ENCODE results near the gene HIC2. TPM values are rescaled to one million over a fixed set of nuclear protein-coding genes. Genes with fewer than 3 reads are reported as not detected.
A peak's percentile ranks its signal among the peaks of the same experiment; 100 is the strongest.

The HIC2 gene
- total and polyA plus RNA-seq, 9 of the 15 experiments (the other 6 are each of a cell fraction or from before 2014, with no cell fraction given), result 1.7 to 117 (median 35.5) TPM

- Histone ChIP-seq H2AFZ (ENCODE audit: low read depth, low read length) (no peak overlapping the region), H3K27ac (ENCODE audit: extremely low read depth, low read depth, low read length) (peak overlapping the region; percentile 45), H3K4me3 (no peak overlapping the region), H3K36me3 (ENCODE audit: control insufficient read depth, insufficient read depth, low read length) (peaks cover 65% of the 10 kb centered on the region), H3K9me3 (replicated peaks; ENCODE audit: control insufficient read depth, insufficient read depth, low read depth, low read length) (no peaks in the 10 kb centered on the region), H4K20me1 (replicated peaks; ENCODE audit: control insufficient read depth, insufficient read depth, low read length) (peaks cover 65% of the 10 kb centered on the region), H3K4me2 (ENCODE audit: insufficient read depth, low read length) (no peak overlapping the region), H3K79me2 (ENCODE audit: control insufficient read depth, insufficient read depth, low read length) (peaks cover 32% of the 10 kb centered on the region; the same call in 2 of the 3 replicates), H3K4me1 (replicated peaks in 1 of 2; ENCODE audit: control insufficient read depth in 2 of 2, insufficient read depth in 2 of 2, low read length in 2 of 2) (peaks cover 0 to 71% of the 10 kb centered on the region in 2 experiments; a peak in 3 of 5 replicates), H3K27me3 (ENCODE audit: control insufficient read depth in 2 of 2, insufficient read depth in 2 of 2, low read length in 2 of 2) (no peaks in the 10 kb centered on the region), H3K9me1 (ENCODE audit: control insufficient read depth, insufficient read depth, low read length) (peaks cover 25% of the 10 kb centered on the region), H3K9ac (ENCODE audit: insufficient read depth in 1 of 2, low read depth in 2 of 2, low read length in 2 of 2) (peak overlapping the region in 1 of 2 experiments; percentile 79; a peak in 2 of 4 replicates)
- 85% methylated on average over 23 of the region's 23 CpGs for WGBS (ENCODE audit: insufficient coverage, low coverage, missing lambda C conversion rate)
- peak; percentile 3 for ATAC-seq
- DNase-seq (ENCODE audit: extremely low read depth in 1 of 4, low spot score in 3 of 4), result peak in 1 of 4 experiments; percentile 55
- intact Hi-C loops (cut with micrococcal nuclease) (no loop called here), in situ Hi-C loops (cut with MboI) (no loop called here)
- no TSS peak for BruUV-seq (replicated peaks)
- peak; percentile 59 for FAIRE-seq
- ChIA-PET CTCF (ENCODE audit: low intra/inter-chr PET ratio) (no interaction called here), POLR2A (interaction anchor here (0.6 to 1.2 kb wide), 8 partner anchors 8 to 1913 kb away, joined by 3 to 10 read pairs (median 3); partner anchors contain the start of gene CCDC116)
- TF ChIP-seq POLR2G (IDR thresholded peaks at IDR 0.05; ENCODE audit: low read depth, low read length) (peak; percentile 66), THRAP3 (IDR thresholded peaks at IDR 0.05; ENCODE audit: borderline replicate concordance) (0 out of 2 replicates have a peak, but pooled peaks have one; percentile 39), MBD2 (IDR thresholded peaks at IDR 0.05; ENCODE audit: borderline replicate concordance, low read depth) (peak; percentile 12), NR4A1 (CRISPR knock-in tag; IDR thresholded peaks at IDR 0.05) (0 out of 2 replicates have a peak, but pooled peaks have one; percentile 80), NR4A1 (tag; IDR thresholded peaks at IDR 0.05) (no peak), NFRKB (IDR thresholded peaks at IDR 0.05; ENCODE audit: low read depth) (no peak), POLR3G (IDR thresholded peaks at IDR 0.05; ENCODE audit: extremely low read depth, insufficient read length, insufficient replicate concordance) (no peak), ZNF24 (IDR thresholded peaks at IDR 0.05) (no peak), XRCC3 (IDR thresholded peaks at IDR 0.05) (no peak)
- TF ChIP-seq, protein P1, sequence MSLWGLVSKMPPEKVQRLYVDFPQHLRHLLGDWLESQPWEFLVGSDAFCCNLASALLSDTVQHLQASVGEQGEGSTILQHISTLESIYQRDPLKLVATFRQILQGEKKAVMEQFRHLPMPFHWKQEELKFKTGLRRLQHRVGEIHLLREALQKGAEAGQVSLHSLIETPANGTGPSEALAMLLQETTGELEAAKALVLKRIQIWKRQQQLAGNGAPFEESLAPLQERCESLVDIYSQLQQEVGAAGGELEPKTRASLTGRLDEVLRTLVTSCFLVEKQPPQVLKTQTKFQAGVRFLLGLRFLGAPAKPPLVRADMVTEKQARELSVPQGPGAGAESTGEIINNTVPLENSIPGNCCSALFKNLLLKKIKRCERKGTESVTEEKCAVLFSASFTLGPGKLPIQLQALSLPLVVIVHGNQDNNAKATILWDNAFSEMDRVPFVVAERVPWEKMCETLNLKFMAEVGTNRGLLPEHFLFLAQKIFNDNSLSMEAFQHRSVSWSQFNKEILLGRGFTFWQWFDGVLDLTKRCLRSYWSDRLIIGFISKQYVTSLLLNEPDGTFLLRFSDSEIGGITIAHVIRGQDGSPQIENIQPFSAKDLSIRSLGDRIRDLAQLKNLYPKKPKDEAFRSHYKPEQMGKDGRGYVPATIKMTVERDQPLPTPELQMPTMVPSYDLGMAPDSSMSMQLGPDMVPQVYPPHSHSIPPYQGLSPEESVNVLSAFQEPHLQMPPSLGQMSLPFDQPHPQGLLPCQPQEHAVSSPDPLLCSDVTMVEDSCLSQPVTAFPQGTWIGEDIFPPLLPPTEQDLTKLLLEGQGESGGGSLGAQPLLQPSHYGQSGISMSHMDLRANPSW (CRISPR knock-in tag; IDR thresholded peaks at IDR 0.05), result peak; percentile 73; the same call in 1 of the 2 replicates
- TF ChIP-seq, protein P2, sequence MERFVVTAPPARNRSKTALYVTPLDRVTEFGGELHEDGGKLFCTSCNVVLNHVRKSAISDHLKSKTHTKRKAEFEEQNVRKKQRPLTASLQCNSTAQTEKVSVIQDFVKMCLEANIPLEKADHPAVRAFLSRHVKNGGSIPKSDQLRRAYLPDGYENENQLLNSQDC (CRISPR knock-in tag; IDR thresholded peaks at IDR 0.05), result peak; percentile 30; the same call in 1 of the 2 replicates
- TF ChIP-seq, protein P3, sequence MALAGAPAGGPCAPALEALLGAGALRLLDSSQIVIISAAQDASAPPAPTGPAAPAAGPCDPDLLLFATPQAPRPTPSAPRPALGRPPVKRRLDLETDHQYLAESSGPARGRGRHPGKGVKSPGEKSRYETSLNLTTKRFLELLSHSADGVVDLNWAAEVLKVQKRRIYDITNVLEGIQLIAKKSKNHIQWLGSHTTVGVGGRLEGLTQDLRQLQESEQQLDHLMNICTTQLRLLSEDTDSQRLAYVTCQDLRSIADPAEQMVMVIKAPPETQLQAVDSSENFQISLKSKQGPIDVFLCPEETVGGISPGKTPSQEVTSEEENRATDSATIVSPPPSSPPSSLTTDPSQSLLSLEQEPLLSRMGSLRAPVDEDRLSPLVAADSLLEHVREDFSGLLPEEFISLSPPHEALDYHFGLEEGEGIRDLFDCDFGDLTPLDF (CRISPR knock-in tag; IDR thresholded peaks at IDR 0.05), result peak; percentile 47; the same call in 1 of the 2 replicates
- TF ChIP-seq, protein P4, sequence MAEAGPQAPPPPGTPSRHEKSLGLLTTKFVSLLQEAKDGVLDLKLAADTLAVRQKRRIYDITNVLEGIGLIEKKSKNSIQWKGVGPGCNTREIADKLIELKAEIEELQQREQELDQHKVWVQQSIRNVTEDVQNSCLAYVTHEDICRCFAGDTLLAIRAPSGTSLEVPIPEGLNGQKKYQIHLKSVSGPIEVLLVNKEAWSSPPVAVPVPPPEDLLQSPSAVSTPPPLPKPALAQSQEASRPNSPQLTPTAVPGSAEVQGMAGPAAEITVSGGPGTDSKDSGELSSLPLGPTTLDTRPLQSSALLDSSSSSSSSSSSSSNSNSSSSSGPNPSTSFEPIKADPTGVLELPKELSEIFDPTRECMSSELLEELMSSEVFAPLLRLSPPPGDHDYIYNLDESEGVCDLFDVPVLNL (CRISPR knock-in tag; IDR thresholded peaks at IDR 0.05; ENCODE audit: low read depth), result 0 out of 2 replicates have a peak, but pooled peaks have one; percentile 4
- TF ChIP-seq, protein P5, sequence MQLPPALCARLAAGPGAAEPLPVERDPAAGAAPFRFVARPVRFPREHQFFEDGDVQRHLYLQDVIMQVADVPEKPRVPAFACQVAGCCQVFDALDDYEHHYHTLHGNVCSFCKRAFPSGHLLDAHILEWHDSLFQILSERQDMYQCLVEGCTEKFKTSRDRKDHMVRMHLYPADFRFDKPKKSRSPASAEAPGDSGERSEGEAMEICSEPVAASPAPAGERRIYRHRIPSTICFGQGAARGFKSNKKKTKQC (CRISPR knock-in tag; IDR thresholded peaks at IDR 0.05), result 0 out of 2 replicates have a peak, but pooled peaks have one; percentile 43
These were observed 31.7 kb downstream of the HIC2 start for GRCh38 chr22:21448627-21449416.

Measured in K562 (cell line).